Measurements from ENCODE around the gene CHRM5. TPM values are rescaled to one million over a fixed set of nuclear protein-coding genes. Genes with fewer than 3 reads are reported as not detected.
A peak's percentile ranks its signal among the peaks of the same experiment; 100 is the strongest.
"Not testable (repeated sequence)": the region's sequence is repeated elsewhere in the genome, so short reads cannot be mapped to it uniquely, and the experiment has no call there.

Gene CHRM5
- polyA plus RNA-seq, 1 donor (not counting 4 experiments of a cell fraction or from before 2014, with no cell fraction given), result 0.01 TPM

DNA sequence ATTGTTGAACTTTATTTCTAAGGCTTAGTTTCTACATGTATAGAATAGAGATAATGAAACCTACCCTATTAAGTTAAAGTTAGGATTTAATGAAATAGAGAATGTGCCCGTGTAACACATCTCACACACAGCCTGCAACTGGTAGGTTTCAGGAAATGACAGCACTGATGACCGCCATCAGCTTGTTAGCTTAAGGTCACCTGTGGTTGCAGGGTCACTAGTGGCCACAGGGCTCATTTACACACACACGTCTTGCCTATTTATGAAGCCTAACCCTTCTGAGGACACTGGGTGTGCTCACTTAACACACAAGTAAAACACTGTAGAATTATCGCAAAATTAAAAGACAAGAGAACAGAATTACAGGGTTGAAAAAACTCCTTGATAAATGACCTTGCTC lies 20.1 kb downstream of the CHRM5 start:
- no peak overlapping the region for H3K4me2 ChIP-seq (ENCODE audit: control insufficient read depth, extremely low read depth, insufficient read depth, low read depth, low read length)

DNA sequence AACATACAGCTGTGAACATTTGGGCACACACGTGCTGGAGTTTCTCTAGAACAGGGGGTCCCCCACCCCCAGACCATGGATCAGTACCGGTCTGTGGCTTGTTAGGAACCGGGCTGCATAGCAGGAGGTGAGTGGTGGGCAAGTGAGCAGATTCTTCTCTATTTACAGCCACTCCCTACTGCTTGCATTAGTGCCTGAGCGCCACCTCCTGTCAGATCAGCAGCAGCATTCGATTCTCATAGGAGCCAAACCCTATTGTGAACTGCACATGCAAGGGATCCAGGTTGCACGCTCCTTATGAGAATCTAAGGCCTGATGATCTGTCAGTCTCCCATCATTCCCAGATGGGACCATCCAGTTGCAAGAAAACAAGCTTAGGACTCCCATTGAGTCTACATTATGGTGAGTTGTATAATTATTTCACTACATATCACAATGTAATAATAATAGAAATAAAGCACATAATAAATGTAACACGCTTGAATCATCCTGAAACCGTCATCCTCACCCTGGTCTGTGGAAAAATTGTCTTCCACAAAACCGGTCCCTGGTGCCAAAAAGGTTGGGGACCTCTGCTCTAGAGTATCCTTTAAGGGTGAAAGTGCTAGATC lies 25.8 kb downstream of the CHRM5 start:
- Histone ChIP-seq H3K9ac (ENCODE audit: control insufficient read depth, extremely low read depth, insufficient read depth, low read length) (no peak overlapping the region), H3K27ac (ENCODE audit: control insufficient read depth, insufficient read depth, low read length) (no peak overlapping the region), H3K27me3 (ENCODE audit: control insufficient read depth, extremely low read depth, insufficient read depth, low read length) (no peaks in the 10 kb centered on the region), H3K4me3 (ENCODE audit: control insufficient read depth in 2 of 3, extremely low read depth in 1 of 3, insufficient read depth in 2 of 3, low read depth in 1 of 3, low read length in 3 of 3) (no peak overlapping the region), H4K20me1 (ENCODE audit: control insufficient read depth, extremely low read depth, insufficient read depth, low read length) (no peaks in the 10 kb centered on the region), H3K9me1 (ENCODE audit: control insufficient read depth, extremely low read depth, insufficient read depth, low read length) (no peaks in the 10 kb centered on the region), H3K79me2 (ENCODE audit: control insufficient read depth, insufficient read depth, low read length) (no peaks in the 10 kb centered on the region), H3K4me2 (ENCODE audit: control insufficient read depth, extremely low read depth, insufficient read depth, low read depth, low read length) (no peak overlapping the region), H3K4me1 (ENCODE audit: control insufficient read depth, extremely low read depth, insufficient read depth, low read length) (no peaks in the 10 kb centered on the region), H3K36me3 (ENCODE audit: control insufficient read depth in 2 of 2, extremely low read depth in 1 of 2, insufficient read depth in 2 of 2, low read length in 2 of 2) (no peaks in the 10 kb centered on the region), H2AFZ (ENCODE audit: control insufficient read depth, low read length) (no peak overlapping the region), H3K9me3 (ENCODE audit: control insufficient read depth, low read depth, low read length) (no peaks in the 10 kb centered on the region)
- TF ChIP-seq, protein P1, sequence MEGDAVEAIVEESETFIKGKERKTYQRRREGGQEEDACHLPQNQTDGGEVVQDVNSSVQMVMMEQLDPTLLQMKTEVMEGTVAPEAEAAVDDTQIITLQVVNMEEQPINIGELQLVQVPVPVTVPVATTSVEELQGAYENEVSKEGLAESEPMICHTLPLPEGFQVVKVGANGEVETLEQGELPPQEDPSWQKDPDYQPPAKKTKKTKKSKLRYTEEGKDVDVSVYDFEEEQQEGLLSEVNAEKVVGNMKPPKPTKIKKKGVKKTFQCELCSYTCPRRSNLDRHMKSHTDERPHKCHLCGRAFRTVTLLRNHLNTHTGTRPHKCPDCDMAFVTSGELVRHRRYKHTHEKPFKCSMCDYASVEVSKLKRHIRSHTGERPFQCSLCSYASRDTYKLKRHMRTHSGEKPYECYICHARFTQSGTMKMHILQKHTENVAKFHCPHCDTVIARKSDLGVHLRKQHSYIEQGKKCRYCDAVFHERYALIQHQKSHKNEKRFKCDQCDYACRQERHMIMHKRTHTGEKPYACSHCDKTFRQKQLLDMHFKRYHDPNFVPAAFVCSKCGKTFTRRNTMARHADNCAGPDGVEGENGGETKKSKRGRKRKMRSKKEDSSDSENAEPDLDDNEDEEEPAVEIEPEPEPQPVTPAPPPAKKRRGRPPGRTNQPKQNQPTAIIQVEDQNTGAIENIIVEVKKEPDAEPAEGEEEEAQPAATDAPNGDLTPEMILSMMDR (optimal IDR thresholded peaks at IDR 0.05 in 1 of 3, IDR thresholded peaks at IDR 0.05 in 1 of 3, conservative IDR thresholded peaks at IDR 0.05 in 1 of 3; ENCODE audit: extremely low read depth in 1 of 3, insufficient read depth in 2 of 3, low read length in 3 of 3), result peak in 2 of 3 experiments; percentile 57 to 61
- no peak for TF ChIP-seq EZH2 (IDR thresholded peaks at IDR 0.05; ENCODE audit: low read length)
- dilution Hi-C loops (cut with MboI; ENCODE audit: extremely low pct_ligation_motif_present, low sequenced_read_pairs), result no loop called here
- DNase-seq (ENCODE audit: low read depth, low spot score) (no peak), FAIRE-seq (no peak)

More for the DNA sequence above, 20.1 kb downstream of the CHRM5 start:
- dilution Hi-C loops (cut with MboI; ENCODE audit: extremely low pct_ligation_motif_present, low sequenced_read_pairs), result no loop called here
- no peak overlapping the region for H3K27ac ChIP-seq (ENCODE audit: control insufficient read depth, insufficient read depth, low read length)
- no peak overlapping the region for H3K4me3 ChIP-seq (ENCODE audit: control insufficient read depth in 2 of 3, extremely low read depth in 1 of 3, insufficient read depth in 2 of 3, low read depth in 1 of 3, low read length in 3 of 3)
- H3K4me1 ChIP-seq (ENCODE audit: control insufficient read depth, extremely low read depth, insufficient read depth, low read length), result no peaks in the 10 kb centered on the region
- no peak for FAIRE-seq
- no peaks in the 10 kb centered on the region for H3K9me1 ChIP-seq (ENCODE audit: control insufficient read depth, extremely low read depth, insufficient read depth, low read length)
- TF ChIP-seq, protein P1 (optimal IDR thresholded peaks at IDR 0.05 in 1 of 3, IDR thresholded peaks at IDR 0.05 in 1 of 3, conservative IDR thresholded peaks at IDR 0.05 in 1 of 3; ENCODE audit: extremely low read depth in 1 of 3, insufficient read depth in 2 of 3, low read length in 3 of 3), result no peak
- no peak for TF ChIP-seq EZH2 (IDR thresholded peaks at IDR 0.05; ENCODE audit: low read length)
- H3K79me2 ChIP-seq (ENCODE audit: control insufficient read depth, insufficient read depth, low read length), result no peaks in the 10 kb centered on the region
- H3K27me3 ChIP-seq (ENCODE audit: control insufficient read depth, extremely low read depth, insufficient read depth, low read length), result no peaks in the 10 kb centered on the region
- no peaks in the 10 kb centered on the region for H4K20me1 ChIP-seq (ENCODE audit: control insufficient read depth, extremely low read depth, insufficient read depth, low read length)
- H3K36me3 ChIP-seq (ENCODE audit: control insufficient read depth in 2 of 2, extremely low read depth in 1 of 2, insufficient read depth in 2 of 2, low read length in 2 of 2), result no peaks in the 10 kb centered on the region
- H3K9ac ChIP-seq (ENCODE audit: control insufficient read depth, extremely low read depth, insufficient read depth, low read length), result no peak overlapping the region
- H3K9me3 ChIP-seq (ENCODE audit: control insufficient read depth, low read depth, low read length), result no peaks in the 10 kb centered on the region
- no peak overlapping the region for H2AFZ ChIP-seq (ENCODE audit: control insufficient read depth, low read length)
- DNase-seq (ENCODE audit: low read depth, low spot score), result no peak

GRCh38 chr15:33995666-33996065 lies 27.4 kb downstream of the CHRM5 start:
- H3K36me3 ChIP-seq (ENCODE audit: control insufficient read depth in 2 of 2, extremely low read depth in 1 of 2, insufficient read depth in 2 of 2, low read length in 2 of 2); H3K27ac ChIP-seq (ENCODE audit: control insufficient read depth, insufficient read depth, low read length); H3K4me1 ChIP-seq (ENCODE audit: control insufficient read depth, extremely low read depth, insufficient read depth, low read length); H3K79me2 ChIP-seq (ENCODE audit: control insufficient read depth, insufficient read depth, low read length); FAIRE-seq; H4K20me1 ChIP-seq (ENCODE audit: control insufficient read depth, extremely low read depth, insufficient read depth, low read length); dilution Hi-C loops (cut with MboI; ENCODE audit: extremely low pct_ligation_motif_present, low sequenced_read_pairs); H3K4me2 ChIP-seq (ENCODE audit: control insufficient read depth, extremely low read depth, insufficient read depth, low read depth, low read length); DNase-seq (ENCODE audit: low read depth, low spot score); H3K9me3 ChIP-seq (ENCODE audit: control insufficient read depth, low read depth, low read length); H3K9ac ChIP-seq (ENCODE audit: control insufficient read depth, extremely low read depth, insufficient read depth, low read length); H2AFZ ChIP-seq (ENCODE audit: control insufficient read depth, low read length); H3K4me3 ChIP-seq (ENCODE audit: control insufficient read depth in 2 of 3, extremely low read depth in 1 of 3, insufficient read depth in 2 of 3, low read depth in 1 of 3, low read length in 3 of 3); H3K27me3 ChIP-seq (ENCODE audit: control insufficient read depth, extremely low read depth, insufficient read depth, low read length); H3K9me1 ChIP-seq (ENCODE audit: control insufficient read depth, extremely low read depth, insufficient read depth, low read length): not testable (repeated sequence)
